GM18909 (cell line): ENCODE data around the gene ZSCAN12.

Experiments used
- ATAC-seq: cut with Tn5 transposase; IDR thresholded peaks from one replicate; pipeline ENCODE4 v1.9.1; 2021; ENCODE audit warnings: mild to moderate bottlenecking; ENCODE audit not compliant: unreplicated experiment, poor library complexity

The ZSCAN12 gene

GRCh38 chr6:28334286-28335039, 65.1 kb downstream of the ZSCAN12 start:
- no peak for ATAC-seq

GRCh38 chr6:28333599-28334018, 65.9 kb downstream of the ZSCAN12 start:
- no peak for ATAC-seq

- ATAC-seq = no peak
These were observed 66.5 kb downstream of the ZSCAN12 start for GRCh38 chr6:28333047-28333446.

- no peak for ATAC-seq
These were observed 69.5 kb downstream of the ZSCAN12 start for GRCh38 chr6:28330041-28330440.
